ENCODE data around the gene SLIRP.
"Not testable (repeated sequence)": the region's sequence is repeated elsewhere in the genome, so short reads cannot be mapped to it uniquely, and the experiment has no call there.

SLIRP gene

GRCh38 chr14:77741438-77741837 lies 33.5 kb downstream of the SLIRP start:
- in situ Hi-C loops (cut with MboI; ENCODE audit: low sequenced_read_pairs) = no loop called here

GRCh38 chr14:77746064-77746702 lies 38.3 kb downstream of the SLIRP start:
- in situ Hi-C loops (cut with MboI; ENCODE audit: low sequenced_read_pairs) = no loop called here

GRCh38 chr14:77747425-77747824 lies 39.5 kb downstream of the SLIRP start:
- in situ Hi-C loops (cut with MboI; ENCODE audit: low sequenced_read_pairs) = not testable (repeated sequence)

GRCh38 chr14:77752266-77752665 lies 44.4 kb downstream of the SLIRP start:
- in situ Hi-C loops (cut with MboI; ENCODE audit: low sequenced_read_pairs) = no loop called here

GRCh38 chr14:77752799-77753516 lies 45.1 kb downstream of the SLIRP start:
- in situ Hi-C loops (cut with MboI; ENCODE audit: low sequenced_read_pairs) = no loop called here

GRCh38 chr14:77760381-77761204 lies 52.7 kb downstream of the SLIRP start, which contains the start of gene SNW1:
Gene SNW1, minus strand, starts transcription at chr14:77761156. Its CDS starts 29 bp downstream, at chr14:77761127.
- in situ Hi-C loops (cut with MboI; ENCODE audit: low sequenced_read_pairs) = no loop called here

GRCh38 chr14:77761205-77761931 lies 53.5 kb downstream of the SLIRP start:
- in situ Hi-C loops (cut with MboI; ENCODE audit: low sequenced_read_pairs) = no loop called here

- in situ Hi-C loops (cut with MboI; ENCODE audit: low sequenced_read_pairs) = no loop called here
Measured at GRCh38 chr14:77763316-77763715, 55.4 kb downstream of the SLIRP start.

GRCh38 chr14:77763978-77764377 lies 56.1 kb downstream of the SLIRP start:
- in situ Hi-C loops (cut with MboI; ENCODE audit: low sequenced_read_pairs) = no loop called here

All from HL-60/S4 (cell line).